Measurements from ENCODE around the gene EDIL3.

The EDIL3 gene

GRCh38 chr5:84255315-84255714, 129.4 kb downstream of the EDIL3 start:
- no peak for DNase-seq

GRCh38 chr5:84253946-84254345, 130.7 kb downstream of the EDIL3 start:
- no peak for DNase-seq

- no peak for DNase-seq
Measured at GRCh38 chr5:84251503-84251902, 133.2 kb downstream of the EDIL3 start.

GRCh38 chr5:84249918-84250630, 134.6 kb downstream of the EDIL3 start:
- no peak for DNase-seq

GRCh38 chr5:84248013-84248412, 136.7 kb downstream of the EDIL3 start:
- no peak for DNase-seq

GRCh38 chr5:84242286-84242685, 142.4 kb downstream of the EDIL3 start:
- no peak for DNase-seq

GRCh38 chr5:84239494-84239893, 145.2 kb downstream of the EDIL3 start:
- no peak for DNase-seq

- no peak for DNase-seq
Measured at GRCh38 chr5:84237126-84237525, 147.6 kb downstream of the EDIL3 start.

- no peak for DNase-seq
Measured at GRCh38 chr5:84231433-84231832, 153.2 kb downstream of the EDIL3 start.

- no peak for DNase-seq
Measured at GRCh38 chr5:84229045-84229444, 155.6 kb downstream of the EDIL3 start.

GRCh38 chr5:84228266-84228665, 156.4 kb downstream of the EDIL3 start:
- DNase-seq: no peak

GRCh38 chr5:84227236-84227635, 157.4 kb downstream of the EDIL3 start:
- no peak for DNase-seq

- peak; percentile 51 for DNase-seq
Measured at GRCh38 chr5:84218546-84218945, 166.1 kb downstream of the EDIL3 start.

GRCh38 chr5:84215521-84215920, 169.2 kb downstream of the EDIL3 start:
- no peak for DNase-seq

GRCh38 chr5:84213861-84214260, 170.8 kb downstream of the EDIL3 start:
- no peak for DNase-seq

- DNase-seq: no peak
Measured at GRCh38 chr5:84213212-84213611, 171.5 kb downstream of the EDIL3 start.

GRCh38 chr5:84204772-84205171, 179.9 kb downstream of the EDIL3 start:
- DNase-seq: no peak

GRCh38 chr5:84202136-84202535, 182.5 kb downstream of the EDIL3 start:
- no peak for DNase-seq

- no peak for DNase-seq
Measured at GRCh38 chr5:84197538-84197937, 187.1 kb downstream of the EDIL3 start.

- no peak for DNase-seq
Measured at GRCh38 chr5:84191281-84191680, 193.4 kb downstream of the EDIL3 start.

- DNase-seq: no peak
Measured at GRCh38 chr5:84184857-84185256, 199.8 kb downstream of the EDIL3 start.

GRCh38 chr5:84181093-84181492, 203.6 kb downstream of the EDIL3 start:
- DNase-seq: no peak

- DNase-seq: no peak
Measured at GRCh38 chr5:84168841-84169240, 215.8 kb downstream of the EDIL3 start.

- DNase-seq: no peak
Measured at GRCh38 chr5:84163671-84164070, 221.0 kb downstream of the EDIL3 start.

- DNase-seq: no peak
Measured at GRCh38 chr5:84162695-84163094, 222.0 kb downstream of the EDIL3 start.
